Central memory CD8-positive, alpha-beta T cell (primary cell): ENCODE results near the gene GOLGA3.
"Not testable (repeated sequence)": the region's sequence is repeated elsewhere in the genome, so short reads cannot be mapped to it uniquely, and the experiment has no call there.

Source experiments
- ATAC-seq: fragments of 150-1000 bp; cut with Tn5 transposase; replicated peaks from 2 replicates; pipeline ENCODE4 v1.10.0; 2022; ENCODE audit warnings: mild to moderate bottlenecking, moderate FRiP score, moderate number of reproducible peaks; ENCODE audit not compliant: poor library complexity, severe bottlenecking; ENCODE audit errors: extremely low read depth
- DNase-seq, 2 donors: peaks; one replicate each; pipeline ENCODE4 v3.0.0; 2021; ENCODE audit warnings: low spot score in 2 of 2
- H3K27ac Mint-ChIP-seq: one replicate; pipeline ENCODE4 v1.8.0; 2022; ENCODE audit warnings: low read depth, mild to moderate bottlenecking, moderate library complexity, mixed read lengths
- H3K27me3 Mint-ChIP-seq: one replicate; pipeline ENCODE4 v1.8.0; 2022; ENCODE audit warnings: mixed read lengths
- H3K36me3 Mint-ChIP-seq: one replicate; pipeline ENCODE4 v1.8.0; 2022; ENCODE audit warnings: mild to moderate bottlenecking, moderate library complexity, mixed read lengths; ENCODE audit not compliant: insufficient read depth
- H3K4me1 Mint-ChIP-seq: one replicate; pipeline ENCODE4 v1.8.0; 2022; ENCODE audit warnings: mixed read lengths
- H3K4me3 Mint-ChIP-seq: one replicate; pipeline ENCODE4 v1.8.0; 2022; ENCODE audit warnings: mild to moderate bottlenecking, moderate library complexity, mixed read lengths
- H3K9me3 Mint-ChIP-seq: one replicate; pipeline ENCODE4 v1.8.0; 2022; ENCODE audit warnings: mixed read lengths

The GOLGA3 gene

GRCh38 chr12:132856581-132856980, 27.9 kb upstream of the GOLGA3 start:
- H3K9me3 Mint-ChIP-seq, result no peaks in the 10 kb centered on the region
- ATAC-seq (no peak), DNase-seq (no peak)
- no peak overlapping the region for H3K27ac Mint-ChIP-seq
- H3K27me3 Mint-ChIP-seq, result no peaks in the 10 kb centered on the region
- no peak overlapping the region for H3K4me3 Mint-ChIP-seq
- peaks cover 76% of the 10 kb centered on the region for H3K36me3 Mint-ChIP-seq
- no peaks in the 10 kb centered on the region for H3K4me1 Mint-ChIP-seq

GRCh38 chr12:132855211-132855610, 26.5 kb upstream of the GOLGA3 start:
- H3K9me3 Mint-ChIP-seq, result not testable (repeated sequence)

GRCh38 chr12:132853285-132854092, 24.8 kb upstream of the GOLGA3 start:
- DNase-seq (no peak), ATAC-seq (no peak)
- no peaks in the 10 kb centered on the region for H3K9me3 Mint-ChIP-seq
- H3K4me1 Mint-ChIP-seq, result no peaks in the 10 kb centered on the region
- peaks cover 68% of the 10 kb centered on the region for H3K36me3 Mint-ChIP-seq
- no peak overlapping the region for H3K27ac Mint-ChIP-seq
- H3K27me3 Mint-ChIP-seq, result no peaks in the 10 kb centered on the region
- no peak overlapping the region for H3K4me3 Mint-ChIP-seq

More at GRCh38 chr12:132855211-132855610, 26.5 kb upstream of the GOLGA3 start:
- H3K36me3 Mint-ChIP-seq, result peaks cover 76% of the 10 kb centered on the region
- ATAC-seq, DNase-seq, H3K27ac Mint-ChIP-seq, H3K4me3 Mint-ChIP-seq, H3K4me1 Mint-ChIP-seq, H3K27me3 Mint-ChIP-seq: not testable (repeated sequence)

GRCh38 chr12:132852496-132852895, 23.8 kb upstream of the GOLGA3 start:
- Mint-ChIP-seq H3K4me1 (no peaks in the 10 kb centered on the region), H3K27ac (no peak overlapping the region), H3K27me3 (no peaks in the 10 kb centered on the region), H3K36me3 (peaks cover 68% of the 10 kb centered on the region), H3K9me3 (no peaks in the 10 kb centered on the region), H3K4me3 (no peak overlapping the region)
- DNase-seq (no peak), ATAC-seq (no peak)

GRCh38 chr12:132851465-132851864, 22.8 kb upstream of the GOLGA3 start:
- no peak overlapping the region for H3K27ac Mint-ChIP-seq
- H3K9me3 Mint-ChIP-seq, result no peaks in the 10 kb centered on the region
- DNase-seq (no peak), ATAC-seq (no peak)
- H3K4me3 Mint-ChIP-seq, result no peak overlapping the region
- no peaks in the 10 kb centered on the region for H3K27me3 Mint-ChIP-seq
- no peaks in the 10 kb centered on the region for H3K4me1 Mint-ChIP-seq
- H3K36me3 Mint-ChIP-seq, result peaks cover 67% of the 10 kb centered on the region

- no peaks in the 10 kb centered on the region for H3K27me3 Mint-ChIP-seq
- H3K27ac Mint-ChIP-seq, result no peak overlapping the region
- DNase-seq (no peak), ATAC-seq (no peak)
- no peaks in the 10 kb centered on the region for H3K9me3 Mint-ChIP-seq
- peaks cover 62% of the 10 kb centered on the region for H3K36me3 Mint-ChIP-seq
- no peaks in the 10 kb centered on the region for H3K4me1 Mint-ChIP-seq
- no peak overlapping the region for H3K4me3 Mint-ChIP-seq
Observed at GRCh38 chr12:132850291-132850690, 21.6 kb upstream of the GOLGA3 start.

GRCh38 chr12:132848521-132848920, 19.9 kb upstream of the GOLGA3 start:
- DNase-seq (no peak), ATAC-seq (no peak)
- Mint-ChIP-seq H3K9me3 (no peaks in the 10 kb centered on the region), H3K27ac (no peak overlapping the region), H3K4me3 (no peak overlapping the region), H3K4me1 (no peaks in the 10 kb centered on the region), H3K36me3 (peaks cover 60% of the 10 kb centered on the region), H3K27me3 (no peaks in the 10 kb centered on the region)

- Mint-ChIP-seq H3K27me3 (no peaks in the 10 kb centered on the region), H3K27ac (no peak overlapping the region), H3K4me1 (no peaks in the 10 kb centered on the region), H3K9me3 (no peaks in the 10 kb centered on the region), H3K4me3 (no peak overlapping the region), H3K36me3 (peaks cover 63% of the 10 kb centered on the region)
- no peak for ATAC-seq
- no peak for DNase-seq
Observed at GRCh38 chr12:132847363-132848356, 19.0 kb upstream of the GOLGA3 start.

GRCh38 chr12:132844681-132845080, 16.0 kb upstream of the GOLGA3 start:
- not testable (repeated sequence) for ATAC-seq, H3K4me3 Mint-ChIP-seq, H3K27me3 Mint-ChIP-seq, H3K27ac Mint-ChIP-seq, H3K9me3 Mint-ChIP-seq, DNase-seq, H3K4me1 Mint-ChIP-seq
- peaks cover 60% of the 10 kb centered on the region for H3K36me3 Mint-ChIP-seq

GRCh38 chr12:132842449-132843045, 13.9 kb upstream of the GOLGA3 start:
- H3K4me3 Mint-ChIP-seq, result no peak overlapping the region
- peaks cover 3% of the 10 kb centered on the region for H3K4me1 Mint-ChIP-seq
- DNase-seq (no peak), ATAC-seq (no peak)
- H3K9me3 Mint-ChIP-seq, result no peaks in the 10 kb centered on the region
- no peaks in the 10 kb centered on the region for H3K27me3 Mint-ChIP-seq
- peaks cover 56% of the 10 kb centered on the region for H3K36me3 Mint-ChIP-seq
- H3K27ac Mint-ChIP-seq, result no peak overlapping the region

GRCh38 chr12:132841151-132841550, 12.5 kb upstream of the GOLGA3 start:
- Mint-ChIP-seq H3K27ac (no peak overlapping the region), H3K9me3 (no peaks in the 10 kb centered on the region), H3K36me3 (peaks cover 53% of the 10 kb centered on the region), H3K4me1 (peaks cover 3% of the 10 kb centered on the region), H3K4me3 (no peak overlapping the region), H3K27me3 (no peaks in the 10 kb centered on the region)
- ATAC-seq (no peak), DNase-seq (no peak)

GRCh38 chr12:132840536-132840935, 11.9 kb upstream of the GOLGA3 start:
- Mint-ChIP-seq H3K4me1 (peaks cover 3% of the 10 kb centered on the region), H3K27ac (no peak overlapping the region), H3K4me3 (no peak overlapping the region), H3K9me3 (no peaks in the 10 kb centered on the region), H3K27me3 (no peaks in the 10 kb centered on the region), H3K36me3 (peaks cover 49% of the 10 kb centered on the region)
- ATAC-seq (no peak), DNase-seq (no peak)
